ENCODE data around the gene GJC2. TPM values are rescaled to one million over a fixed set of nuclear protein-coding genes. Genes with fewer than 3 reads are reported as not detected.

Gene GJC2
- total RNA-seq, 2 experiments from 2014 or later: 2.1 to 2.4 TPM

GRCh38 chr1:228178737-228179684, 29.3 kb downstream of the GJC2 start:
- no peaks in the 10 kb centered on the region for H3K9me3 Mint-ChIP-seq
- H3K4me1 Mint-ChIP-seq (ENCODE audit: low read depth): no peaks in the 10 kb centered on the region
- CTCF ChIA-PET: interaction anchor here (0.7 to 1.6 kb wide), 2 partner anchors 35 to 48 kb away, joined by 3 to 5 read pairs; no protein-coding TSS in a partner anchor
- DNase-seq: no peak
- intact Hi-C loops (cut with DNase I, micrococcal nuclease): no loop called here
- H3K27me3 ChIP-seq (ENCODE audit: control insufficient read depth in 1 of 2, insufficient read depth in 2 of 2, low read length in 2 of 2): no peaks in the 10 kb centered on the region
- TF ChIP-seq, protein P1, sequence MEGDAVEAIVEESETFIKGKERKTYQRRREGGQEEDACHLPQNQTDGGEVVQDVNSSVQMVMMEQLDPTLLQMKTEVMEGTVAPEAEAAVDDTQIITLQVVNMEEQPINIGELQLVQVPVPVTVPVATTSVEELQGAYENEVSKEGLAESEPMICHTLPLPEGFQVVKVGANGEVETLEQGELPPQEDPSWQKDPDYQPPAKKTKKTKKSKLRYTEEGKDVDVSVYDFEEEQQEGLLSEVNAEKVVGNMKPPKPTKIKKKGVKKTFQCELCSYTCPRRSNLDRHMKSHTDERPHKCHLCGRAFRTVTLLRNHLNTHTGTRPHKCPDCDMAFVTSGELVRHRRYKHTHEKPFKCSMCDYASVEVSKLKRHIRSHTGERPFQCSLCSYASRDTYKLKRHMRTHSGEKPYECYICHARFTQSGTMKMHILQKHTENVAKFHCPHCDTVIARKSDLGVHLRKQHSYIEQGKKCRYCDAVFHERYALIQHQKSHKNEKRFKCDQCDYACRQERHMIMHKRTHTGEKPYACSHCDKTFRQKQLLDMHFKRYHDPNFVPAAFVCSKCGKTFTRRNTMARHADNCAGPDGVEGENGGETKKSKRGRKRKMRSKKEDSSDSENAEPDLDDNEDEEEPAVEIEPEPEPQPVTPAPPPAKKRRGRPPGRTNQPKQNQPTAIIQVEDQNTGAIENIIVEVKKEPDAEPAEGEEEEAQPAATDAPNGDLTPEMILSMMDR (IDR thresholded peaks at IDR 0.05): no peak
- POLR2A ChIA-PET: no interaction called here
- no peak overlapping the region for H3K27ac ChIP-seq (ENCODE audit: low read depth in 1 of 2, low read length in 2 of 2)
- H3K4me1 ChIP-seq (ENCODE audit: insufficient read depth, low read length): no peaks in the 10 kb centered on the region
- H3K4me3 Mint-ChIP-seq: no peak overlapping the region
- H3K36me3 ChIP-seq (ENCODE audit: insufficient read depth, low read length): peaks cover 14% of the 10 kb centered on the region
- peaks cover 0 to 5% of the 10 kb centered on the region in 2 experiments for H3K9me3 ChIP-seq (ENCODE audit: control insufficient read depth in 1 of 2, insufficient read depth in 1 of 2, low read length in 2 of 2)
- H3K36me3 Mint-ChIP-seq (ENCODE audit: low read depth): no peaks in the 10 kb centered on the region
- no peaks in the 10 kb centered on the region for H3K27me3 Mint-ChIP-seq
- H3K27ac Mint-ChIP-seq: peak overlapping the region; percentile 45
- no peak overlapping the region for H3K4me3 ChIP-seq (ENCODE audit: low read length)
- no peak for ATAC-seq (ENCODE audit: poor library complexity)

DNA sequence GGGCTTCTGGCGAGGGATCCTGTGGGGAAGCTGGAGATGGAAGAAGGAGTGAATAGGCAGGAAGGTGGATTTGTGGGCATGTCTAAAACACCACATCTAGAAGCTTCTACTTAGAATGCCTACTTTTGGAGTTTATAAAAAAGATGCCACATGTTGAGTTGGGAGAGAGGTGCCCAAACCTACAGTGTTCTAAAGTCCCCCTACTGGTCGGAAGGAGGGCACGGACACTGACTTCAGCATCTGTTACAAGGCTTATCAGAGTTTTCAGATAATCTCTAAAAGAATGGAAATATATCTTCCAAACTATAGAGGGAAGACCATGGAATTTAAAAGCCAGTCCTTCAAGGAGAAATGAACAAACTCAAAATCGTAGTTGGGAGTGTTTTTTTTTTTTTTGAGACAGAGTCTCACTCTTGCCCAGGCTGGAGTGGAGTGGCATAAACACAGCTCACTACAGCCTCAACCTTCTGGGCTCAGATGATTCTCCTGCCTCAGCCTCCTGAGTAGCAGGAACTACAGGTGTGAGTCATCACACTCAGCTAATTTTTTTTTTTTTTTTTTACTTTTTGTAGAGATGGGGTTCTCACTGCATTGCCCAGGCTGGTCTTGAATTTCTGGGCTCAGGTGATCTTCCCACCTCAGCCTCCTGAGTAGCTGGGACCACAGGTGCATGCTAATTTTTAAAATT, 30.7 kb downstream of the GJC2 start:
- H3K4me1 Mint-ChIP-seq (ENCODE audit: low read depth): peaks cover 2% of the 10 kb centered on the region
- Histone ChIP-seq H3K27me3 (ENCODE audit: control insufficient read depth in 1 of 2, insufficient read depth in 2 of 2, low read length in 2 of 2) (no peaks in the 10 kb centered on the region), H3K4me3 (ENCODE audit: low read length) (no peak overlapping the region), H3K27ac (ENCODE audit: low read depth in 1 of 2, low read length in 2 of 2) (no peak overlapping the region), H3K36me3 (ENCODE audit: insufficient read depth, low read length) (peaks cover 8% of the 10 kb centered on the region), H3K4me1 (ENCODE audit: insufficient read depth, low read length) (peaks cover 5% of the 10 kb centered on the region), H3K9me3 (ENCODE audit: control insufficient read depth in 1 of 2, insufficient read depth in 1 of 2, low read length in 2 of 2) (no peaks in the 10 kb centered on the region)
- peak overlapping the region; percentile 46 for H3K27ac Mint-ChIP-seq
- intact Hi-C loops (cut with DNase I, micrococcal nuclease): loop anchor here in 1 of 2 experiments (1.0 kb wide), 1 partner anchor 49 kb away; no protein-coding TSS in a partner anchor
- no peaks in the 10 kb centered on the region for H3K9me3 Mint-ChIP-seq
- CTCF ChIA-PET: interaction anchor here (0.7 to 1.6 kb wide), 3 partner anchors 9 to 38 kb away, joined by 3 read pairs; no protein-coding TSS in a partner anchor
- no peak overlapping the region for H3K4me3 Mint-ChIP-seq
- no peaks in the 10 kb centered on the region for H3K27me3 Mint-ChIP-seq
- peaks cover under 1% of the 10 kb centered on the region for H3K36me3 Mint-ChIP-seq (ENCODE audit: low read depth)
- TF ChIP-seq, protein P1 (IDR thresholded peaks at IDR 0.05): no peak
- POLR2A ChIA-PET: no interaction called here
- ATAC-seq (ENCODE audit: poor library complexity): peak; percentile 69
- peak in 1 of 14 experiments; percentile 52 for DNase-seq

GRCh38 chr1:228180959-228181644, 31.4 kb downstream of the GJC2 start:
- H3K4me3 Mint-ChIP-seq: no peak overlapping the region
- Histone ChIP-seq H3K4me1 (ENCODE audit: insufficient read depth, low read length) (peaks cover 12% of the 10 kb centered on the region), H3K27ac (ENCODE audit: low read depth in 1 of 2, low read length in 2 of 2) (no peak overlapping the region), H3K4me3 (ENCODE audit: low read length) (no peak overlapping the region), H3K27me3 (ENCODE audit: control insufficient read depth in 1 of 2, insufficient read depth in 2 of 2, low read length in 2 of 2) (no peaks in the 10 kb centered on the region), H3K9me3 (ENCODE audit: control insufficient read depth in 1 of 2, insufficient read depth in 1 of 2, low read length in 2 of 2) (no peaks in the 10 kb centered on the region), H3K36me3 (ENCODE audit: insufficient read depth, low read length) (peaks cover 2% of the 10 kb centered on the region)
- ChIA-PET CTCF (interaction anchor here (1.2 to 1.5 kb wide), 2 partner anchors 33 to 50 kb away, joined by 3 to 4 read pairs; no protein-coding TSS in a partner anchor), POLR2A (no interaction called here)
- ATAC-seq (ENCODE audit: poor library complexity) (no peak), DNase-seq (no peak)
- no peak overlapping the region for H3K27ac Mint-ChIP-seq
- TF ChIP-seq, protein P1 (IDR thresholded peaks at IDR 0.05): no peak
- peaks cover 6% of the 10 kb centered on the region for H3K36me3 Mint-ChIP-seq (ENCODE audit: low read depth)
- H3K4me1 Mint-ChIP-seq (ENCODE audit: low read depth): peaks cover 9% of the 10 kb centered on the region
- intact Hi-C loops (cut with DNase I, micrococcal nuclease): loop anchor here in 1 of 2 experiments (1.0 kb wide), 1 partner anchor 50 kb away; no protein-coding TSS in a partner anchor
- H3K27me3 Mint-ChIP-seq: no peaks in the 10 kb centered on the region
- H3K9me3 Mint-ChIP-seq: no peaks in the 10 kb centered on the region
